Gastroesophageal sphincter (tissue), 4 donors: ENCODE results near the gene CORO6. TPM values are rescaled to one million over a fixed set of nuclear protein-coding genes. Genes with fewer than 3 reads are reported as not detected.
A peak's percentile ranks its signal among the peaks of the same experiment; 100 is the strongest.

Experiments used
- ATAC-seq: fragments of 150-250 bp; one replicate; pipeline ENCODE4 v1.9.1; 2016; ENCODE audit warnings: mild to moderate bottlenecking, moderate library complexity
- H3K27ac ChIP-seq, 4 donors: fragments of 200-600 bp; sonication (generic) in 3 of 4; 1 replicate in 3 of 4; 2 replicates in 1 of 4; pipeline ENCODE4 v1.5.1; 2016 to 2019
- H3K27me3 ChIP-seq: fragments of 200-600 bp; sonication (generic); one replicate; pipeline ENCODE4 v1.5.1; 2019
- H3K36me3 ChIP-seq, 2 donors: fragments of 200-600 bp; sonication (generic); one replicate each; pipeline ENCODE4 v1.5.1; 2019; ENCODE audit warnings: control low read depth in 1 of 2
- H3K4me1 ChIP-seq, 3 donors: fragments of 200-600 bp; sonication (generic); 1 replicate in 2 of 3; 2 replicates in 1 of 3; pipeline ENCODE4 v1.5.1; 2016 to 2019; ENCODE audit warnings: control low read depth in 2 of 3
- H3K4me3 ChIP-seq, 2 donors: fragments of 200-600 bp; sonication (generic); one replicate each; pipeline ENCODE4 v1.5.1; 2019; ENCODE audit warnings: mild to moderate bottlenecking in 1 of 2, moderate library complexity in 1 of 2
- H3K9me3 ChIP-seq, 3 donors: fragments of 200-600 bp; sonication (generic); one replicate each; pipeline ENCODE4 v1.5.1; 2017 to 2019; ENCODE audit warnings: control low read depth in 2 of 3
- CTCF ChIP-seq, 4 experiments: fragments of 200-600 bp in 2 of 4; fragments of 450-650 bp in 2 of 4; sonication (generic) in 1 of 4; IDR thresholded peaks; one replicate each; pipeline ENCODE4 v1.5.1; 2017 to 2019; ENCODE audit warnings: antibody characterized with exemption in 4 of 4, mild to moderate bottlenecking in 2 of 4, moderate library complexity in 2 of 4
- EP300 ChIP-seq: sonication (generic); formaldehyde crosslinking; IDR thresholded peaks from one replicate; pipeline ENCODE4 v1.6.1; 2017; ENCODE audit warnings: antibody characterized with exemption, mild to moderate bottlenecking
- POLR2A ChIP-seq, 2 donors: fragments of 450-650 bp; IDR thresholded peaks; one replicate each; pipeline ENCODE4 v1.6.1; 2017; ENCODE audit warnings: antibody characterized with exemption in 2 of 2, mild to moderate bottlenecking in 2 of 2, moderate library complexity in 1 of 2
- POLR2AphosphoS5 ChIP-seq: sonication (generic); formaldehyde crosslinking; IDR thresholded peaks from one replicate; pipeline ENCODE4 v1.6.1; 2017; ENCODE audit warnings: antibody characterized with exemption
- WGBS, 2 donors: methylation state at CpG; one replicate each; pipeline ENCODE4 v1.1.5; 2018; ENCODE audit warnings: low coverage in 1 of 2; 5-methylcytosine and 5-hydroxymethylcytosine counted together
- total RNA-seq, 4 donors: library from RNA; depleted of rRNA; stranded (reverse); fragments of >200 nt; gene quantifications; one replicate each; pipeline ENCODE4 v1.1.0, GENCODE V29; 2016

The CORO6 gene
- total RNA-seq, 4 donors from 2014 or later: 18.1 to 138 (median 39.4) TPM

- H3K27ac ChIP-seq: peak overlapping the region; percentile 66 to 92 (median 88)
- peaks cover 0 to 72% (median 45%) of the 10 kb centered on the region in 3 donors for H3K4me1 ChIP-seq
- no peaks in the 10 kb centered on the region for H3K27me3 ChIP-seq
- H3K36me3 ChIP-seq: no peaks in the 10 kb centered on the region
- H3K4me3 ChIP-seq: peak overlapping the region; percentile 59 to 82
- 8 to 40% methylated on average over 1 to 2 of the region's 8 CpGs for WGBS, 2 donors
- no peaks in the 10 kb centered on the region for H3K9me3 ChIP-seq
- no peak for ATAC-seq
- no peak for TF ChIP-seq CTCF (IDR thresholded peaks at IDR 0.05)
- no peak for TF ChIP-seq POLR2AphosphoS5
- TF ChIP-seq POLR2A (IDR thresholded peaks at IDR 0.05): no peak
- no peak for TF ChIP-seq EP300
Observed at GRCh38 chr17:29621751-29622194, 939 bp downstream of the CORO6 start.

DNA sequence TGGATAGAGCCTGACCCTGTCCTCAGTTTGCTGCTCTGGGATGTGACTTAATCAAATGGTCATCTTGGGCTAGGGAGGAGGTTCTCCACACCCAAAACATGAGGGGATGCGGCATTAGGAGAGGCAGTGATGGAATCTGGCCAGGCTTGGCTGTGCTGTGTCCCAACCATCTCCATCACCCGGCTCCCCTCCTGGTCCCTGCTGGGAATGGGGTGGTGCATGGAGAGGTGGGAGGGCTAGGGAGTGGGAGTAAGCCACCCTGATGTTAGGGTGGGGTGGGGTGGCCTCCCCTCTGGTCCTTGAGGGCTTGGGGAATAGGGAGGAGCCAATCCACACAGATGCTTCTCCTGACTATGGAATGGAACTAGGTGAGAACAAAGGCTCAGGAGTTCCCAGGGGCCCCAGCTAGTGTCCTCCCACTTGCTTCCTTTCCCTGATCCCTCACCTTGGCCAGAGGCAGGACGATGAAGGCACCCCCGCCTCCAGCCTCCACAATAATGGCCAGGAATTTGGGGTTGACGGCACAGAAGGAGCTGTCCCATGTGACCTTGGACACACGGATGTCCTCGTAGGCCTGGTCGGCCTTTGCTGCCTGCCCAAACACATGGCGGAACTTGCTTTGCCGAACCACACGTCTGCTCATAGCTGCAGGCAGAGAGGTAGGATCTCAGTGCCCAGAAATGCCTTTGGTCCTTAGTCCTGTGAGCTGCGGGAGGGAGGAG is 1.8 kb downstream of the CORO6 start:
- no peaks in the 10 kb centered on the region for H3K9me3 ChIP-seq
- peaks cover 0 to 81% (median 53%) of the 10 kb centered on the region in 3 donors for H3K4me1 ChIP-seq
- no peaks in the 10 kb centered on the region for H3K36me3 ChIP-seq
- H3K4me3 ChIP-seq: peak overlapping the region; percentile 59 to 82
- H3K27ac ChIP-seq: peak overlapping the region in 3 of 4 donors; percentile 88 to 92 (median 89)
- H3K27me3 ChIP-seq: no peaks in the 10 kb centered on the region
- no peak for ATAC-seq
- WGBS, 2 donors: 83 to 100% methylated on average over 1 to 5 of the region's 12 CpGs
- no peak for TF ChIP-seq CTCF (IDR thresholded peaks at IDR 0.05)
- TF ChIP-seq POLR2AphosphoS5: no peak
- no peak for TF ChIP-seq EP300
- TF ChIP-seq POLR2A (IDR thresholded peaks at IDR 0.05): no peak

GRCh38 chr17:29620271-29620670 is 2.4 kb downstream of the CORO6 start:
- Histone ChIP-seq H3K4me1 (peaks cover 0 to 87% (median 59%) of the 10 kb centered on the region in 3 donors), H3K36me3 (no peaks in the 10 kb centered on the region), H3K27me3 (no peaks in the 10 kb centered on the region), H3K4me3 (no peak overlapping the region), H3K27ac (peak overlapping the region in 3 of 4 donors; percentile 88 to 92 (median 89)), H3K9me3 (no peaks in the 10 kb centered on the region)
- 93% methylated on average over 2 of the region's 4 CpGs; no CpG with 5 or more reads in 1 of the 2 donors for WGBS, 2 donors
- TF ChIP-seq POLR2A (IDR thresholded peaks at IDR 0.05): no peak
- no peak for TF ChIP-seq POLR2AphosphoS5
- no peak for TF ChIP-seq CTCF (IDR thresholded peaks at IDR 0.05)
- no peak for TF ChIP-seq EP300
- no peak for ATAC-seq

- Histone ChIP-seq H3K27me3 (no peaks in the 10 kb centered on the region), H3K27ac (peak overlapping the region in 2 of 4 donors; percentile 22 to 92), H3K4me1 (peaks cover 0 to 93% (median 69%) of the 10 kb centered on the region in 3 donors), H3K36me3 (no peaks in the 10 kb centered on the region), H3K4me3 (no peak overlapping the region), H3K9me3 (no peaks in the 10 kb centered on the region)
- no peak for ATAC-seq
- TF ChIP-seq POLR2AphosphoS5 (no peak), CTCF (IDR thresholded peaks at IDR 0.05) (peak in 1 of 4 experiments; percentile 42)
Observed at GRCh38 chr17:29619251-29619650, 3.5 kb downstream of the CORO6 start.
